GM12801 (cell line): ENCODE results near the gene ZNF229.

Experiments
- CTCF ChIP-seq: IDR thresholded peaks from one replicate; pipeline ENCODE4 v1.5.1; 2011; ENCODE audit warnings: control low read depth; ENCODE audit not compliant: insufficient read length; ENCODE audit errors: extremely low read depth

The ZNF229 gene

GRCh38 chr19:44435441-44435840 lies 12.8 kb downstream of the ZNF229 start:
- no peak for TF ChIP-seq CTCF

- TF ChIP-seq CTCF = no peak
These were observed 17.3 kb downstream of the ZNF229 start for GRCh38 chr19:44430956-44431355.

- no peak for TF ChIP-seq CTCF
These were observed 46.8 kb downstream of the ZNF229 start, which contains the start of gene ZNF285 for GRCh38 chr19:44401139-44402115. TSS of gene ZNF285 (minus strand) at chr19:44401608. CDS start at chr19:44397213, 4,395 bp downstream.
